ENCODE results near the gene FAM177A1.
"Not testable (repeated sequence)": the region's sequence is repeated elsewhere in the genome, so short reads cannot be mapped to it uniquely, and the experiment has no call there.

Gene FAM177A1

GRCh38 chr14:35065731-35066130 is 19.7 kb downstream of the FAM177A1 start:
- DNase-seq: not testable (repeated sequence)

- DNase-seq: no peak
These were observed 22.4 kb downstream of the FAM177A1 start for GRCh38 chr14:35068238-35069012.

GRCh38 chr14:35072226-35072625 is 26.2 kb downstream of the FAM177A1 start:
- DNase-seq: no peak

GRCh38 chr14:35073486-35073885 is 27.4 kb downstream of the FAM177A1 start:
- DNase-seq: no peak

- DNase-seq: no peak
These were observed 32.0 kb downstream of the FAM177A1 start for GRCh38 chr14:35078082-35078481.

- no peak for DNase-seq
These were observed 33.7 kb downstream of the FAM177A1 start for GRCh38 chr14:35079742-35080141.

GRCh38 chr14:35083530-35084150 is 37.6 kb downstream of the FAM177A1 start:
- DNase-seq: no peak

GRCh38 chr14:35085441-35085840 is 39.4 kb downstream of the FAM177A1 start:
- peak; percentile 13 for DNase-seq

GRCh38 chr14:35088514-35088913 is 42.4 kb downstream of the FAM177A1 start:
- no peak for DNase-seq

- DNase-seq: not testable (repeated sequence)
These were observed 48.6 kb downstream of the FAM177A1 start for GRCh38 chr14:35094645-35095044.

GRCh38 chr14:35107866-35108265 is 61.8 kb downstream of the FAM177A1 start:
- DNase-seq: no peak

GRCh38 chr14:35112641-35113040 is 66.6 kb downstream of the FAM177A1 start:
- no peak for DNase-seq

GRCh38 chr14:35113308-35113950 is 67.4 kb downstream of the FAM177A1 start:
- no peak for DNase-seq

GRCh38 chr14:35114036-35114435 is 68.0 kb downstream of the FAM177A1 start:
- DNase-seq: no peak

GRCh38 chr14:35116242-35116641 is 70.2 kb downstream of the FAM177A1 start:
- no peak for DNase-seq

- no peak for DNase-seq
These were observed 71.0 kb downstream of the FAM177A1 start for GRCh38 chr14:35117112-35117511.

GRCh38 chr14:35121026-35121886 is 75.2 kb downstream of the FAM177A1 start:
- no peak for DNase-seq

GRCh38 chr14:35121887-35122695 is 76.0 kb downstream of the FAM177A1 start, which contains the start of the genes PPP2R3C and PRORP:
TSS of gene PPP2R3C (minus strand) at chr14:35121990. CDS start at chr14:35121959, 31 bp downstream.
TSS of gene PRORP (plus strand) at chr14:35122552. CDS start at chr14:35123246, 694 bp downstream.
- peak; percentile 99 for DNase-seq

- DNase-seq: peak; percentile 34
These were observed 76.8 kb downstream of the FAM177A1 start for GRCh38 chr14:35122696-35123387.

- DNase-seq: no peak
These were observed 77.3 kb downstream of the FAM177A1 start for GRCh38 chr14:35123388-35123703.

- no peak for DNase-seq
These were observed 78.1 kb downstream of the FAM177A1 start for GRCh38 chr14:35124127-35124526.

Measured in NCI-H2171 treated with DMSO at 0.1 percent for 48 hours (cell line).